DND-41 (cell line): ENCODE measurements around the gene IQCK.

Source experiments
- EZH2 ChIP-seq: IDR thresholded peaks from 3 replicates; pipeline ENCODE4 v1.6.1; 2012; ENCODE audit warnings: borderline replicate concordance, low read depth, mild to moderate bottlenecking, moderate library complexity, low read length, inconsistent platforms; ENCODE audit not compliant: severe bottlenecking
- TF ChIP-seq, protein P1 (sequence below): IDR thresholded peaks from 2 replicates; pipeline ENCODE4 v1.5.1; 2012; ENCODE audit warnings: borderline replicate concordance, low read length, moderate library complexity, mild to moderate bottlenecking; ENCODE audit not compliant: poor library complexity, severe bottlenecking; ENCODE audit errors: extremely low read depth

DNA sequence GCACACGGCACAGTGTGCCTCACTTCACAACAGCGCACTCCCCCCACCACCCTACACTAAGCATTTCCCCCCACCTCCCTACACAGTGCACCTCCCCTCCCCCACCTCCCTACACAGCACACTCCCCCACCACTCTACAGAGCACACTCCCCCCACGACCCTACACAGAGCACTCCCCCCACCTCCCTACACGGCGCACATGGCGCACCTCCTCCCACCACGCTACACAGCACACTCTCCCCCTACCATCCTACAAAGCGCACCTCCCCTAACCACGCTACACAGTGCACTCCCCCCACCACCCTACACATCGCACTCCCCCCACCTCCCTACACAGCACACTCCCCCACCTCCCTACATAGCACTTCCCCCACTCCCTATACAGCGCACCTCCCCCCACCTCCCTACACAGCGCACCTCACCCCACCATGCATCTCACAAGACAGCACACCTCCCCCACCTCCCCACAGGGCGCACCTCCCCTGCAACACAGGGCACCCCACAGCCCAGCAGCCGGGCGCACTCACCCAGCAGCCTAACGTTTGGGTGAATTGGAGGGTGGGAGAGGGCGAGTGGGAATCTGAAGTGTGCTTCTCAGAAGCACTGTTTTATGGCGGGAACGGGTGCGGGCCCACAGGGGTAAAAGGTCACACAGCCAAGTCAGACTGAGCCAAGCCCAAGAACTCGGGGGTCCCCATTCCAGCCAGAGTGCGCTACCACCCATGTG lies 10.3 kb upstream of the IQCK start:
- TF ChIP-seq, protein P1, sequence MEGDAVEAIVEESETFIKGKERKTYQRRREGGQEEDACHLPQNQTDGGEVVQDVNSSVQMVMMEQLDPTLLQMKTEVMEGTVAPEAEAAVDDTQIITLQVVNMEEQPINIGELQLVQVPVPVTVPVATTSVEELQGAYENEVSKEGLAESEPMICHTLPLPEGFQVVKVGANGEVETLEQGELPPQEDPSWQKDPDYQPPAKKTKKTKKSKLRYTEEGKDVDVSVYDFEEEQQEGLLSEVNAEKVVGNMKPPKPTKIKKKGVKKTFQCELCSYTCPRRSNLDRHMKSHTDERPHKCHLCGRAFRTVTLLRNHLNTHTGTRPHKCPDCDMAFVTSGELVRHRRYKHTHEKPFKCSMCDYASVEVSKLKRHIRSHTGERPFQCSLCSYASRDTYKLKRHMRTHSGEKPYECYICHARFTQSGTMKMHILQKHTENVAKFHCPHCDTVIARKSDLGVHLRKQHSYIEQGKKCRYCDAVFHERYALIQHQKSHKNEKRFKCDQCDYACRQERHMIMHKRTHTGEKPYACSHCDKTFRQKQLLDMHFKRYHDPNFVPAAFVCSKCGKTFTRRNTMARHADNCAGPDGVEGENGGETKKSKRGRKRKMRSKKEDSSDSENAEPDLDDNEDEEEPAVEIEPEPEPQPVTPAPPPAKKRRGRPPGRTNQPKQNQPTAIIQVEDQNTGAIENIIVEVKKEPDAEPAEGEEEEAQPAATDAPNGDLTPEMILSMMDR: no peak
- no peak for TF ChIP-seq EZH2
